Natural killer cell (primary cell): ENCODE data around the gene MMP28. TPM values are rescaled to one million over a fixed set of nuclear protein-coding genes. Genes with fewer than 3 reads are reported as not detected.

ENCODE experiments used
- ATAC-seq, 3 donors: fragments of 150-1000 bp in 2 of 3; fragments of 200-7000 bp in 1 of 3; cut with Tn5 transposase; 1 replicate in 1 of 3; 2 replicates in 2 of 3; pipeline ENCODE4 v1.10.0; 2021; ENCODE audit warnings: mild to moderate bottlenecking in 2 of 3, moderate library complexity in 2 of 3
- DNase-seq, 2 donors: peaks; one replicate each; pipeline versions ENCODE4 v3.0.0 to v3.0.0-alpha.2; 2013 to 2021; ENCODE audit warnings: mixed read lengths in 1 of 2
- H3K27ac ChIP-seq: one replicate; pipeline ENCODE4 v1.5.1; 2013; ENCODE audit warnings: mild to moderate bottlenecking, low read length
- H3K27me3 ChIP-seq: one replicate; pipeline ENCODE4 v1.6.1; 2013; ENCODE audit warnings: low read length; ENCODE audit not compliant: control insufficient read depth, insufficient read depth
- H3K36me3 ChIP-seq: one replicate; pipeline ENCODE4 v1.6.1; 2013; ENCODE audit warnings: low read length; ENCODE audit not compliant: control insufficient read depth, insufficient read depth
- H3K4me1 ChIP-seq: one replicate; pipeline ENCODE4 v1.6.1; 2013; ENCODE audit warnings: low read length; ENCODE audit not compliant: control insufficient read depth, insufficient read depth
- H3K4me3 ChIP-seq: one replicate; pipeline ENCODE4 v1.5.1; 2013; ENCODE audit warnings: low read length
- H3K9me3 ChIP-seq: one replicate; pipeline ENCODE4 v1.6.1; 2013; ENCODE audit warnings: low read length; ENCODE audit not compliant: control insufficient read depth, insufficient read depth
- H3K27ac Mint-ChIP-seq, 2 donors: one replicate each; pipeline ENCODE4 v1.8.0; 2022; ENCODE audit warnings: mild to moderate bottlenecking in 2 of 2, mixed read lengths in 2 of 2, moderate library complexity in 1 of 2
- H3K27me3 Mint-ChIP-seq, 2 donors: one replicate each; pipeline ENCODE4 v1.8.0; 2022; ENCODE audit warnings: low read depth in 2 of 2, mixed read lengths in 2 of 2
- H3K36me3 Mint-ChIP-seq: one replicate; pipeline ENCODE4 v1.8.0; 2022; ENCODE audit warnings: mixed read lengths
- H3K4me1 Mint-ChIP-seq, 2 donors: one replicate each; pipeline ENCODE4 v1.8.0; 2022; ENCODE audit warnings: mixed read lengths in 2 of 2
- H3K4me3 Mint-ChIP-seq: one replicate; pipeline ENCODE4 v1.8.0; 2022; ENCODE audit warnings: mild to moderate bottlenecking, moderate library complexity, mixed read lengths
- H3K9me3 Mint-ChIP-seq, 2 donors: one replicate each; pipeline ENCODE4 v1.8.0; 2022; ENCODE audit warnings: mixed read lengths in 2 of 2
- CTCF ChIP-seq: fragments of 200-600 bp; IDR thresholded peaks from one replicate; pipeline ENCODE4 v1.8.0; 2022; ENCODE audit warnings: antibody characterized with exemption
- WGBS: methylation state at CpG from one replicate; pipeline ENCODE4 v1.1.7; 2013; ENCODE audit warnings: missing lambda C conversion rate; ENCODE audit not compliant: insufficient coverage; 5-methylcytosine and 5-hydroxymethylcytosine counted together
- intact Hi-C: fragments of 100-400 bp; cut with micrococcal nuclease; formaldehyde crosslinking; loops from one replicate; pipeline ENCODE4 v1.14.2; 2022
- total RNA-seq, 4 donors: library from RNA; stranded (reverse); fragments of 120-200 nt in 1 of 4; gene quantifications; one replicate each; pipeline versions ENCODE4 v1.2.3 to v1.2.4, GENCODE V29; 2013 to 2022

The MMP28 gene
- total RNA-seq, 3 donors from 2014 or later (not counting 1 experiment from before 2014, with no cell fraction given): 1.1 TPM; not detected in 2

- Mint-ChIP-seq H3K36me3 (peaks cover 6% of the 10 kb centered on the region), H3K27ac (peak within 1 kb of the TSS in 1 of 2 donors; percentile 62), H3K4me3 (peak within 1 kb of the TSS; percentile 90), H3K9me3 (no peaks in the 10 kb centered on the region), H3K4me1 (peaks cover 10 to 12% of the 10 kb centered on the region in 2 donors), H3K27me3 (no peaks in the 10 kb centered on the region)
- DNase-seq: peak; percentile 48 to 61
- Histone ChIP-seq H3K27ac (no peak within 1 kb of the TSS), H3K4me1 (peaks cover 16% of the 10 kb centered on the region), H3K9me3 (no peaks in the 10 kb centered on the region), H3K36me3 (peaks cover 15% of the 10 kb centered on the region), H3K27me3 (no peaks in the 10 kb centered on the region), H3K4me3 (peak within 1 kb of the TSS; percentile 36)
- intact Hi-C loops: no loop called here
- peak; percentile 73 to 96 (median 94) for ATAC-seq
- no peak for TF ChIP-seq CTCF
- WGBS: 8% methylated on average over 31 of the region's 44 CpGs
Measured at GRCh38 chr17:35731239-35731916, 64.1 kb downstream of the MMP28 start, which contains the start of gene RASL10B. TSS of gene RASL10B (plus strand) at chr17:35731639. CDS start at chr17:35735185, 3,546 bp downstream.

GRCh38 chr17:35730400-35731005 lies 64.9 kb downstream of the MMP28 start:
- DNase-seq (no peak), ATAC-seq (no peak)
- H3K4me3 Mint-ChIP-seq: peak overlapping the region; percentile 90
- no peaks in the 10 kb centered on the region for H3K27me3 Mint-ChIP-seq
- intact Hi-C loops: no loop called here
- 85% methylated on average over 9 of the region's 10 CpGs for WGBS
- Histone ChIP-seq H3K9me3 (no peaks in the 10 kb centered on the region), H3K4me1 (peaks cover 16% of the 10 kb centered on the region), H3K36me3 (peaks cover 18% of the 10 kb centered on the region), H3K27ac (no peak overlapping the region), H3K27me3 (no peaks in the 10 kb centered on the region), H3K4me3 (no peak overlapping the region)
- no peaks in the 10 kb centered on the region for H3K9me3 Mint-ChIP-seq
- H3K4me1 Mint-ChIP-seq: peaks cover 10 to 12% of the 10 kb centered on the region in 2 donors
- peaks cover 9% of the 10 kb centered on the region for H3K36me3 Mint-ChIP-seq
- TF ChIP-seq CTCF: no peak
- H3K27ac Mint-ChIP-seq: peak overlapping the region in 1 of 2 donors; percentile 62

- TF ChIP-seq CTCF: no peak
- DNase-seq (no peak), ATAC-seq (no peak)
- peaks cover 20% of the 10 kb centered on the region for H3K36me3 Mint-ChIP-seq
- Histone ChIP-seq H3K27ac (no peak overlapping the region), H3K4me1 (peaks cover 16% of the 10 kb centered on the region), H3K36me3 (peaks cover 27% of the 10 kb centered on the region), H3K27me3 (no peaks in the 10 kb centered on the region), H3K4me3 (no peak overlapping the region), H3K9me3 (no peaks in the 10 kb centered on the region)
- H3K27me3 Mint-ChIP-seq: no peaks in the 10 kb centered on the region
- peaks cover 10 to 12% of the 10 kb centered on the region in 2 donors for H3K4me1 Mint-ChIP-seq
- WGBS: 95% methylated on average over 4 of the region's 4 CpGs
- H3K9me3 Mint-ChIP-seq: no peaks in the 10 kb centered on the region
- H3K27ac Mint-ChIP-seq: no peak overlapping the region
- intact Hi-C loops: no loop called here
- peak overlapping the region; percentile 53 for H3K4me3 Mint-ChIP-seq
Measured at GRCh38 chr17:35729405-35729833, 66.0 kb downstream of the MMP28 start.
